ENCODE data around the gene TMEM184B.

DNA sequence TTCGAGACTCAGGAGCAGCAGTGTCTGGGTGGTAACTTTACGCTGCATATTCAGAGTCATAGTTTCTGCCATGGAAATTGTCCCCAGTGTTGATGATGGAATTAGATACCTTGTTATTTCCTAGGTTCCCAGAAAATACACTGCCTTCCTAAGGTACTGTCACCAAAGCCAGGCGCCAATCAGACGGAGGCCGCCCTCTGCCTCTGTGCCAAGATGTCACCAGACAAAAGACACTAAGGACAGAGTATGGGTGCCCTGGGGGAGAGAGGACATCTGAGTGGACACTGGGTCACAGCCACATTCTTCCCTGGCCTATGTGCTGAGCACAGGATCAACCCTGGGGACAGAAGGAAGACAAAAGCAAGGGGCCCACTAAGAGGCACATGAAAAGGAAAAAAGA, 102.3 kb downstream of the TMEM184B start:
- TF ChIP-seq, protein P1, sequence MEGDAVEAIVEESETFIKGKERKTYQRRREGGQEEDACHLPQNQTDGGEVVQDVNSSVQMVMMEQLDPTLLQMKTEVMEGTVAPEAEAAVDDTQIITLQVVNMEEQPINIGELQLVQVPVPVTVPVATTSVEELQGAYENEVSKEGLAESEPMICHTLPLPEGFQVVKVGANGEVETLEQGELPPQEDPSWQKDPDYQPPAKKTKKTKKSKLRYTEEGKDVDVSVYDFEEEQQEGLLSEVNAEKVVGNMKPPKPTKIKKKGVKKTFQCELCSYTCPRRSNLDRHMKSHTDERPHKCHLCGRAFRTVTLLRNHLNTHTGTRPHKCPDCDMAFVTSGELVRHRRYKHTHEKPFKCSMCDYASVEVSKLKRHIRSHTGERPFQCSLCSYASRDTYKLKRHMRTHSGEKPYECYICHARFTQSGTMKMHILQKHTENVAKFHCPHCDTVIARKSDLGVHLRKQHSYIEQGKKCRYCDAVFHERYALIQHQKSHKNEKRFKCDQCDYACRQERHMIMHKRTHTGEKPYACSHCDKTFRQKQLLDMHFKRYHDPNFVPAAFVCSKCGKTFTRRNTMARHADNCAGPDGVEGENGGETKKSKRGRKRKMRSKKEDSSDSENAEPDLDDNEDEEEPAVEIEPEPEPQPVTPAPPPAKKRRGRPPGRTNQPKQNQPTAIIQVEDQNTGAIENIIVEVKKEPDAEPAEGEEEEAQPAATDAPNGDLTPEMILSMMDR (IDR thresholded peaks at IDR 0.05) = no peak
- TF ChIP-seq, protein P2, sequence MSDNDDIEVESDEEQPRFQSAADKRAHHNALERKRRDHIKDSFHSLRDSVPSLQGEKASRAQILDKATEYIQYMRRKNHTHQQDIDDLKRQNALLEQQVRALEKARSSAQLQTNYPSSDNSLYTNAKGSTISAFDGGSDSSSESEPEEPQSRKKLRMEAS (CRISPR knock-in tag; IDR thresholded peaks at IDR 0.05) = no peak
- TF ChIP-seq ESRRA (CRISPR knock-in tag; IDR thresholded peaks at IDR 0.05; ENCODE audit: borderline replicate concordance) (no peak), GABPB1 (CRISPR knock-in tag; IDR thresholded peaks at IDR 0.05) (no peak), E2F1 (CRISPR knock-in tag; IDR thresholded peaks at IDR 0.05) (no peak), ZNF317 (CRISPR knock-in tag; IDR thresholded peaks at IDR 0.05; ENCODE audit: borderline replicate concordance, low read depth) (no peak), TCF7 (CRISPR knock-in tag; IDR thresholded peaks at IDR 0.05; ENCODE audit: low read depth) (no peak), SMAD3 (CRISPR knock-in tag; IDR thresholded peaks at IDR 0.05; ENCODE audit: borderline replicate concordance) (no peak)
- TF ChIP-seq, protein P3, sequence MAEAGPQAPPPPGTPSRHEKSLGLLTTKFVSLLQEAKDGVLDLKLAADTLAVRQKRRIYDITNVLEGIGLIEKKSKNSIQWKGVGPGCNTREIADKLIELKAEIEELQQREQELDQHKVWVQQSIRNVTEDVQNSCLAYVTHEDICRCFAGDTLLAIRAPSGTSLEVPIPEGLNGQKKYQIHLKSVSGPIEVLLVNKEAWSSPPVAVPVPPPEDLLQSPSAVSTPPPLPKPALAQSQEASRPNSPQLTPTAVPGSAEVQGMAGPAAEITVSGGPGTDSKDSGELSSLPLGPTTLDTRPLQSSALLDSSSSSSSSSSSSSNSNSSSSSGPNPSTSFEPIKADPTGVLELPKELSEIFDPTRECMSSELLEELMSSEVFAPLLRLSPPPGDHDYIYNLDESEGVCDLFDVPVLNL (CRISPR knock-in tag; IDR thresholded peaks at IDR 0.05; ENCODE audit: borderline replicate concordance, low read depth) = no peak
- TF ChIP-seq, protein P4, sequence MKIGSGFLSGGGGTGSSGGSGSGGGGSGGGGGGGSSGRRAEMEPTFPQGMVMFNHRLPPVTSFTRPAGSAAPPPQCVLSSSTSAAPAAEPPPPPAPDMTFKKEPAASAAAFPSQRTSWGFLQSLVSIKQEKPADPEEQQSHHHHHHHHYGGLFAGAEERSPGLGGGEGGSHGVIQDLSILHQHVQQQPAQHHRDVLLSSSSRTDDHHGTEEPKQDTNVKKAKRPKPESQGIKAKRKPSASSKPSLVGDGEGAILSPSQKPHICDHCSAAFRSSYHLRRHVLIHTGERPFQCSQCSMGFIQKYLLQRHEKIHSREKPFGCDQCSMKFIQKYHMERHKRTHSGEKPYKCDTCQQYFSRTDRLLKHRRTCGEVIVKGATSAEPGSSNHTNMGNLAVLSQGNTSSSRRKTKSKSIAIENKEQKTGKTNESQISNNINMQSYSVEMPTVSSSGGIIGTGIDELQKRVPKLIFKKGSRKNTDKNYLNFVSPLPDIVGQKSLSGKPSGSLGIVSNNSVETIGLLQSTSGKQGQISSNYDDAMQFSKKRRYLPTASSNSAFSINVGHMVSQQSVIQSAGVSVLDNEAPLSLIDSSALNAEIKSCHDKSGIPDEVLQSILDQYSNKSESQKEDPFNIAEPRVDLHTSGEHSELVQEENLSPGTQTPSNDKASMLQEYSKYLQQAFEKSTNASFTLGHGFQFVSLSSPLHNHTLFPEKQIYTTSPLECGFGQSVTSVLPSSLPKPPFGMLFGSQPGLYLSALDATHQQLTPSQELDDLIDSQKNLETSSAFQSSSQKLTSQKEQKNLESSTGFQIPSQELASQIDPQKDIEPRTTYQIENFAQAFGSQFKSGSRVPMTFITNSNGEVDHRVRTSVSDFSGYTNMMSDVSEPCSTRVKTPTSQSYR (CRISPR knock-in tag; IDR thresholded peaks at IDR 0.05) = no peak
- TF ChIP-seq, protein P5, sequence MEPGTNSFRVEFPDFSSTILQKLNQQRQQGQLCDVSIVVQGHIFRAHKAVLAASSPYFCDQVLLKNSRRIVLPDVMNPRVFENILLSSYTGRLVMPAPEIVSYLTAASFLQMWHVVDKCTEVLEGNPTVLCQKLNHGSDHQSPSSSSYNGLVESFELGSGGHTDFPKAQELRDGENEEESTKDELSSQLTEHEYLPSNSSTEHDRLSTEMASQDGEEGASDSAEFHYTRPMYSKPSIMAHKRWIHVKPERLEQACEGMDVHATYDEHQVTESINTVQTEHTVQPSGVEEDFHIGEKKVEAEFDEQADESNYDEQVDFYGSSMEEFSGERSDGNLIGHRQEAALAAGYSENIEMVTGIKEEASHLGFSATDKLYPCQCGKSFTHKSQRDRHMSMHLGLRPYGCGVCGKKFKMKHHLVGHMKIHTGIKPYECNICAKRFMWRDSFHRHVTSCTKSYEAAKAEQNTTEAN (CRISPR knock-in tag; IDR thresholded peaks at IDR 0.05) = no peak

Data from WTC11 (cell line).